ENCODE results near the gene EMX2.

Gene EMX2

DNA sequence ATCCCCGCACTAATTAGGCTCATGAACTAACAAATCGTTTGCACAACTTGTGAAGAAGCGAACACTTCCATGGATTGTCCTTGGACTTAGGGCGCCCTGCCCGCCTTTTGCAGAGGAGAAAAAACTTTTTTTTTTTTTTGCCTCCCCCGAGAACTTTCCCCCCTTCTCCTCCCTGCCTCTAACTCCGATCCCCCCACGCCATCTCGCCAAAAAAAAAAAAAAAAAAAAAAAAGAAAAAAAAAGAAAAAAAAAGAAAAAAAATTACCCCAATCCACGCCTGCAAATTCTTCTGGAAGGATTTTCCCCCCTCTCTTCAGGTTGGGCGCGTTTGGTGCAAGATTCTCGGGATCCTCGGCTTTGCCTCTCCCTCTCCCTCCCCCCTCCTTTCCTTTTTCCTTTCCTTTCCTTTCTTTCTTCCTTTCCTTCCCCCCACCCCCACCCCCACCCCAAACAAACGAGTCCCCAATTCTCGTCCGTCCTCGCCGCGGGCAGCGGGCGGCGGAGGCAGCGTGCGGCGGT is at the start of gene EMX2:
TSS of gene EMX2 (plus strand) at position 41 of the 519 bp plus-strand sequence. CDS start 522 bp downstream, outside the sequence.
- Histone ChIP-seq H3K79me2 (ENCODE audit: control insufficient read depth, insufficient read depth, low read length, unreplicated experiment) (no peaks in the 10 kb centered on the region), H3K4me3 (ENCODE audit: low read depth, low read length) (no peak within 1 kb of the TSS), H3K36me3 (ENCODE audit: insufficient read depth, low read length) (no peaks in the 10 kb centered on the region), H2AFZ (ENCODE audit: low read length, unreplicated experiment) (no peak within 1 kb of the TSS), H3K27ac (ENCODE audit: low read depth, low read length) (no peak within 1 kb of the TSS), H3K4me1 (ENCODE audit: control insufficient read depth, insufficient read depth, low read length, unreplicated experiment) (no peaks in the 10 kb centered on the region), H3K27me3 (ENCODE audit: insufficient read depth, low read length) (peaks cover 96% of the 10 kb centered on the region)

GRCh38 chr10:117496031-117496430 is 46.5 kb upstream of the EMX2 start:
- H3K27me3 ChIP-seq (ENCODE audit: insufficient read depth, low read length): peaks cover 49% of the 10 kb centered on the region
- no peak overlapping the region for H2AFZ ChIP-seq (ENCODE audit: low read length, unreplicated experiment)
- H3K4me3 ChIP-seq (ENCODE audit: low read depth, low read length): no peak overlapping the region
- no peaks in the 10 kb centered on the region for H3K4me1 ChIP-seq (ENCODE audit: control insufficient read depth, insufficient read depth, low read length, unreplicated experiment)
- H3K79me2 ChIP-seq (ENCODE audit: control insufficient read depth, insufficient read depth, low read length, unreplicated experiment): no peaks in the 10 kb centered on the region
- no peaks in the 10 kb centered on the region for H3K36me3 ChIP-seq (ENCODE audit: insufficient read depth, low read length)
- H3K27ac ChIP-seq (ENCODE audit: low read depth, low read length): no peak overlapping the region

DNA sequence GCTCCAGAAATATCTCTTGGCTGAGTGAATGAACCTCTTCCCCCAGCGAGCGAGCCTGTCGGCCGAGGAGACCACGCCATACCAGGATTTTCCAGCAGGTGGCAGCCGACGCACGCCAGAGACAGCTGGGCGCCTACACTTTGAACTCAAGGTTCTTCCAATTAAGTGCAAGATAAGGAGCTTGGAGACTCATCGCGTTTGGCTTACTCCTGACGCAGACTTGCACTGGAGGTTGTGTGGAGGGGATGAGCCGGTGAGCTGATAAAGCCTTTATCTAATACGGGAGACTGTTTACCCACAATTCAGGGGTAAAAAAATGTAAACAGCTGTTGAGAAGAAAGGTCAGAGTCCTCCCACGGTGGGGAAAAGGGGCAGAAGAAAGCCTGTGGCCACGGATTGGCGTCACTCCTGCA is 45.9 kb upstream of the EMX2 start:
- Histone ChIP-seq H3K36me3 (ENCODE audit: insufficient read depth, low read length) (no peaks in the 10 kb centered on the region), H3K27ac (ENCODE audit: low read depth, low read length) (no peak overlapping the region), H3K27me3 (ENCODE audit: insufficient read depth, low read length) (peaks cover 46% of the 10 kb centered on the region), H2AFZ (ENCODE audit: low read length, unreplicated experiment) (no peak overlapping the region), H3K4me3 (ENCODE audit: low read depth, low read length) (no peak overlapping the region), H3K79me2 (ENCODE audit: control insufficient read depth, insufficient read depth, low read length, unreplicated experiment) (no peaks in the 10 kb centered on the region), H3K4me1 (ENCODE audit: control insufficient read depth, insufficient read depth, low read length, unreplicated experiment) (no peaks in the 10 kb centered on the region)

DNA sequence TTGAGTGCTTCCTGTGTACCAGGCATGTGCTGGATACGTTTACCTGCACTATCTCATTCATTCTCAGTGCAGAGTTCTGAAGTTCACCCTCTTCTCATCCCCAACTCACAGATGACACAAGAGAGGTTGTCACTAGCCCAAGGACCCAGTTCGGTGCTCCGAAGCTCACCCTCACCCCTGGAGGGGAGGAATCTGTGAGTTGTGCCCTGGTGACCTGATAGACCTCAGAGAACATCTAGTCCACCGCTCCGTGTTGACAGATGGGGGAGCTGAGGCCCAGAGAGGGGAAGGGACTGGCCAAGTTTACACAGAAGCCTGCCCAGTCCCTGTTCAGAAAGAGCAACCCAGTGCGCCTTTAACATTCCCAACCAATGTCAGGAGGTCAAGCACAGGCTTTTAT is 44.8 kb upstream of the EMX2 start:
- no peaks in the 10 kb centered on the region for H3K4me1 ChIP-seq (ENCODE audit: control insufficient read depth, insufficient read depth, low read length, unreplicated experiment)
- H2AFZ ChIP-seq (ENCODE audit: low read length, unreplicated experiment): no peak overlapping the region
- peaks cover 46% of the 10 kb centered on the region for H3K27me3 ChIP-seq (ENCODE audit: insufficient read depth, low read length)
- H3K36me3 ChIP-seq (ENCODE audit: insufficient read depth, low read length): no peaks in the 10 kb centered on the region
- no peak overlapping the region for H3K27ac ChIP-seq (ENCODE audit: low read depth, low read length)
- no peak overlapping the region for H3K4me3 ChIP-seq (ENCODE audit: low read depth, low read length)
- no peaks in the 10 kb centered on the region for H3K79me2 ChIP-seq (ENCODE audit: control insufficient read depth, insufficient read depth, low read length, unreplicated experiment)

DNA sequence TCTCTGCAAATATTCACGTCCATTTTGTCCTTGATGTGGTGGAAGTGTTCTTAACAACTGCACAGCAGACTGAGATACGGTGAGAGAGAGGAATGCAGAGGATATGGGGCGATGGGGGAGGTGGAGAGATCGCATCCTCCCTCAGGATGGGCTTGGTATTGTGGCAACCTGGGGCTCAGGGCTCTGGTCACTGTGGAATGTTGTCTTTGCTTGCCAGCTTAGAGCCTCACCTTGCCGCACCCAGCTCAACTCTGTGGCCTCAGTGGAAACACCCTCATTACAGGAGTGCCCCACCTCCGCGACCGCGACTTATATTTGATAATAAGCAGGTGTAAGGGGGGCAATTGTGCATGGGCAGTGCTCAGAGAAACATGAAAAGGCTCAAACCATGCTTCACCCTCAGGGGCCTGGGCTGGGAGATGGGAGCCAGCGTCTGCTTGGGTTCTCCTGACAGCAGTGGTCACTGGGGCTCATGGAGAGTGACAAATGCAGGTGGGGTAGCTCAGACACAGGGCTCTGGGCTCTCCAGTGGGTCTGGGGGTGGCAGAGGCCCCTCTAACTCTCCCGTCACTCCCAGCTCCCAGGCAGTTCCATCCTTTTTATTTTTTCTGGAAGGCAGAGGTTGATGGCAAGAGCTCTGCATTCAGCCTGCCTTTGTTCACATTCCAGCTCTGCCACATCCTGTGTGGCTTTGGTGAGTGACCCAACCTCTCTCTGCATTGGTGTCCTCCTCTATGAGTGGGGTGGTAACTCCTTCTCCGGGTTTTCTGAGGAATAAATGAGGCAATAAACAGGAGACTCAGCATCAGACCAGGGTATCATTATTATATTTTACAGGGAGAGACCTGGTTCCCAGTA is 43.1 kb upstream of the EMX2 start:
- H3K36me3 ChIP-seq (ENCODE audit: insufficient read depth, low read length): no peaks in the 10 kb centered on the region
- H3K4me1 ChIP-seq (ENCODE audit: control insufficient read depth, insufficient read depth, low read length, unreplicated experiment): no peaks in the 10 kb centered on the region
- H3K27ac ChIP-seq (ENCODE audit: low read depth, low read length): no peak overlapping the region
- H3K79me2 ChIP-seq (ENCODE audit: control insufficient read depth, insufficient read depth, low read length, unreplicated experiment): no peaks in the 10 kb centered on the region
- H2AFZ ChIP-seq (ENCODE audit: low read length, unreplicated experiment): no peak overlapping the region
- peaks cover 41% of the 10 kb centered on the region for H3K27me3 ChIP-seq (ENCODE audit: insufficient read depth, low read length)
- no peak overlapping the region for H3K4me3 ChIP-seq (ENCODE audit: low read depth, low read length)

GRCh38 chr10:117500456-117500855 is 42.1 kb upstream of the EMX2 start:
- no peak overlapping the region for H2AFZ ChIP-seq (ENCODE audit: low read length, unreplicated experiment)
- H3K79me2 ChIP-seq (ENCODE audit: control insufficient read depth, insufficient read depth, low read length, unreplicated experiment): no peaks in the 10 kb centered on the region
- no peaks in the 10 kb centered on the region for H3K4me1 ChIP-seq (ENCODE audit: control insufficient read depth, insufficient read depth, low read length, unreplicated experiment)
- peaks cover 41% of the 10 kb centered on the region for H3K27me3 ChIP-seq (ENCODE audit: insufficient read depth, low read length)
- H3K36me3 ChIP-seq (ENCODE audit: insufficient read depth, low read length): no peaks in the 10 kb centered on the region
- H3K4me3 ChIP-seq (ENCODE audit: low read depth, low read length): no peak overlapping the region
- no peak overlapping the region for H3K27ac ChIP-seq (ENCODE audit: low read depth, low read length)

DNA sequence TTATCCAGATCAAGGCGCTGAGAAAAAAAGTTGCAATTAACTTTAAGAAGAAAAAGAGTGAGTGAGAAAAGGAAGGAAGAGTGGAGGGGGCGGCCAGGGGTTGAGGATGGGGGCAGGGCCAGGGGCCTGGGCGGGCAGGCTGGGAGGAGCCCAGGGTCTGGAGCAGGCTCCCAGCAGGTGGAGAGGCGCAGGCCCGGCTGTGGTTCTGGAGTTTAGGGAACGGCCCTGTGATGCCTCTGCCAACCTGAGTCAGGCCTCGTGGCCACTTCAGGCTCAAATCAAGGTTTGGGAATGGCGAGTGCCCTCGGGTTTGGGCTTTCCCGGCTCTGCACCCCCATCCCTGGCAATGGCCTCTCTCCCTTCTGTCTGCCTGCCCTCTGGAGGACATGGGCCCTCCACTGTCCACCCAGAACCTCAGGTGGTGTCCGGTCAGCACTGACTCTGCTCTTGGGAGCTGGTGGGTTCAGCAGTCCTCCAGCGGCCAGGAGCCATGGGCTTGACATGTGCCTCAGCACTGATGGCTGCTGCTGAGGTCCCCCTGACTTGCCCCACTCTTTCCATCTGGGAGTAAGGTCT is 41.0 kb upstream of the EMX2 start:
- H3K4me1 ChIP-seq (ENCODE audit: control insufficient read depth, insufficient read depth, low read length, unreplicated experiment): no peaks in the 10 kb centered on the region
- no peak overlapping the region for H3K27ac ChIP-seq (ENCODE audit: low read depth, low read length)

DNA sequence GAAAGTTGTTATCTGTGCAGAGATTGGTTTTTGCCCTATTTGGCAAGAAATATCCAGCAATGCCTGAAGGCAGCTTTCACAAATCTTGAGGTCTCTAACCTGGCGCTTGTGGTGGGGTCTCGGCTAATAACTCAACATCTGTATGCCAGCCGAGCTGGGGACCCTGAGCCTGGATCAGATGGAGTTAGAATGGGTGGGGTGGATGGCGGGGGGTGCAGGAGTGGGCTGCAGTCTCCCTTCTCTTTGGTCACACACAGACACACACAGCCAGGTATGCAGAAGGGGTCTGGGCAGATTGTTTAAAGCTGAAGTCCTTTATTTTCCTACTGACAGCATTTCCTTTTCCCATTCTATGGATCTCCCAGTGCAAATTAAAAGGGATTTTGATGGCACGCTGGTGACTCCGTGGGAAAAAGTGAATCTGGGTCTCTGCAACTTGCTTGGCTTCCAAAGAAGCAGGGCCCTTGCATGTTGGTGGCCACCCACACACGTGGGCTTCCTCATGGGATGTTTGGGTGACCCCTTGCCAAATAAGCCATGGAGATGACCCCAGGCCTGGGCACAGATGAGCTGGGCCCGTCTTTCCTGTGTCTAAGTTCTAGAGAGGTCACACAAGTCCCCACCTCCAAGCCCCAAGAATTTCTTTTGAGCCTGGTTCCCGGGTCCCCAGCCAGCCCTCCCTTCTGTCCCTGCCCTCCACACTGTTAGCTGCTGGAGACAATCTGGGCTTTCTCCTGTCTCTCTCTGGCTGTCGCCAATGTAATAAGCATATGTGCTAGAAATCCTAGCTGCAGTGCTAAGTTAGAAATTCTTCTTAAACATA is 39.9 kb upstream of the EMX2 start:
- no peak overlapping the region for H2AFZ ChIP-seq (ENCODE audit: low read length, unreplicated experiment)
- H3K27ac ChIP-seq (ENCODE audit: low read depth, low read length): no peak overlapping the region
- no peaks in the 10 kb centered on the region for H3K79me2 ChIP-seq (ENCODE audit: control insufficient read depth, insufficient read depth, low read length, unreplicated experiment)
- no peak overlapping the region for H3K4me3 ChIP-seq (ENCODE audit: low read depth, low read length)
- H3K4me1 ChIP-seq (ENCODE audit: control insufficient read depth, insufficient read depth, low read length, unreplicated experiment): no peaks in the 10 kb centered on the region
- H3K36me3 ChIP-seq (ENCODE audit: insufficient read depth, low read length): no peaks in the 10 kb centered on the region
- peaks cover 61% of the 10 kb centered on the region for H3K27me3 ChIP-seq (ENCODE audit: insufficient read depth, low read length)

More for the DNA sequence above, 41.0 kb upstream of the EMX2 start:
- Histone ChIP-seq H3K79me2 (ENCODE audit: control insufficient read depth, insufficient read depth, low read length, unreplicated experiment) (no peaks in the 10 kb centered on the region), H3K27me3 (ENCODE audit: insufficient read depth, low read length) (peaks cover 51% of the 10 kb centered on the region), H3K4me3 (ENCODE audit: low read depth, low read length) (no peak overlapping the region), H3K36me3 (ENCODE audit: insufficient read depth, low read length) (no peaks in the 10 kb centered on the region), H2AFZ (ENCODE audit: low read length, unreplicated experiment) (no peak overlapping the region)

- Histone ChIP-seq H3K4me1 (ENCODE audit: control insufficient read depth, insufficient read depth, low read length, unreplicated experiment) (no peaks in the 10 kb centered on the region), H3K27me3 (ENCODE audit: insufficient read depth, low read length) (peaks cover 66% of the 10 kb centered on the region), H2AFZ (ENCODE audit: low read length, unreplicated experiment) (no peak overlapping the region), H3K36me3 (ENCODE audit: insufficient read depth, low read length) (no peaks in the 10 kb centered on the region), H3K4me3 (ENCODE audit: low read depth, low read length) (no peak overlapping the region), H3K79me2 (ENCODE audit: control insufficient read depth, insufficient read depth, low read length, unreplicated experiment) (no peaks in the 10 kb centered on the region), H3K27ac (ENCODE audit: low read depth, low read length) (no peak overlapping the region)
Observed at GRCh38 chr10:117503244-117504205, 39.0 kb upstream of the EMX2 start.

DNA sequence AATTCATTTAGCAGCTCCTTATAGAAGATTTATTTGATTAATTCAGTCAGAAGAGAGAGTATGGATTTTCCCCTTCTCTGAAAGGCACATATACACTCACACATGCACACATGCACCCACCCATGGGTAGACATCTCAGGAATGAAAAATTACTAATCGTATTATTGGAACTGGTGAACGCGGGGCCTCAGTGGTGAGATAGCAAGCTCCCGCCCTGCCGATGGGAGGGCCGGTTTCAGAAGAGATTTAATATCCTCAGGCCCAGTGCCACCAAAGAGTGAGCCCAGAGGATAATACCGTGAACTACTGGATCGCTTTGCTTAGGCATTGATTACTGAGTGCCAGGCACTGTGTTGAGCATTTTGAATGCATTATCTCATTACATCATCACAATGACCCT is 38.0 kb upstream of the EMX2 start:
- Histone ChIP-seq H2AFZ (ENCODE audit: low read length, unreplicated experiment) (no peak overlapping the region), H3K27me3 (ENCODE audit: insufficient read depth, low read length) (peaks cover 75% of the 10 kb centered on the region), H3K79me2 (ENCODE audit: control insufficient read depth, insufficient read depth, low read length, unreplicated experiment) (no peaks in the 10 kb centered on the region), H3K4me1 (ENCODE audit: control insufficient read depth, insufficient read depth, low read length, unreplicated experiment) (no peaks in the 10 kb centered on the region), H3K27ac (ENCODE audit: low read depth, low read length) (no peak overlapping the region), H3K36me3 (ENCODE audit: insufficient read depth, low read length) (no peaks in the 10 kb centered on the region), H3K4me3 (ENCODE audit: low read depth, low read length) (no peak overlapping the region)

Data from ACC112 (cell line).